Brain pericyte (primary cell): ENCODE data around the gene HSF5.

Source experiments
- DNase-seq: peaks from one replicate; pipeline ENCODE4 v3.0.0-alpha.2; 2012; ENCODE audit warnings: low read depth, low spot score

HSF5 gene

DNA sequence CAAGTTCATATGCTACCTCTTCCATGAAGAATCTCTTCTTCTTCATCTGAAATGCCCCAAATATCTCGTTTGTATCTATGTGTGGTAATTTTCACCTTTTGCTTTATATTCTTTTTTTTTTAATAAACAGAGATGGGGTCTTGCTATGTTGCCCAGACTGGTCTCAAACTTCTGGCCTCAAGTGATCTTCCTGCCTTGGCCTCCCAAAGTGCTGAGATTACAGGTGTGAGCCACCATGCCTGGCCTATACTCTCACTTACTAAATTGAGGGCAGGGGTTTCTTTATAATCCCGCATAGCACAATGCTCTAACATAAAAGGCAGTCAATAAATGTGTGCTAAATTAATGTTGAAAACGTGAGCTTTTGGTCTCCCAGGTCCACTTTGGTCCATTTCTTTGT, 101.5 kb downstream of the HSF5 start:
- no peak for DNase-seq

DNA sequence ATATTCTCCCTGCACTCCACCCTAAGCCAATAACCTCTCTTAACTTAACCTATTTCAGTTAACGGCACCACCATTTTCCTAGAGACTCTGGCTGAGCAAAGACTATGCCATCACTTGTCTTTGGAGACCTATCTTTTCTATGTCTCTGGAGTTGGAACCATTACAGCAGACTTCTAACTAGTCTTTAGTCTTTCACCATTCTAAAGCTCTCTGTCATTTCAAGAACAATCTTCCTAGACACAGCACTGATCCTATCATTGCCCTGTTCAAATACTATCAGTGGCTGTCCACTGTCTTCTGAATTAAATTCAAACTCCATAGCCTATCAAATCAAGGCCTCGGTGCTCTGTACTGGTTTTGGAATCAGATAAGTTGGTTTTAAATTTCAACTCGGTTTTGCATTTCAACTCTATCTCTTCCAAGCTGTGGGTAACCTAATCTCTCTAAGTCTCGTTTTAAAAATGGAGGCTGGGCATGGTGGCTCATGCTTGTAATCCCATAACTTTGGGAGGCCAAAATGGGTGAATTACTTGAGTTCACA, 102.8 kb downstream of the HSF5 start:
- DNase-seq = no peak

- DNase-seq = no peak
Measured at GRCh38 chr17:58384897-58385296, 103.3 kb downstream of the HSF5 start.

GRCh38 chr17:58383892-58384462, 104.2 kb downstream of the HSF5 start:
- no peak for DNase-seq

DNA sequence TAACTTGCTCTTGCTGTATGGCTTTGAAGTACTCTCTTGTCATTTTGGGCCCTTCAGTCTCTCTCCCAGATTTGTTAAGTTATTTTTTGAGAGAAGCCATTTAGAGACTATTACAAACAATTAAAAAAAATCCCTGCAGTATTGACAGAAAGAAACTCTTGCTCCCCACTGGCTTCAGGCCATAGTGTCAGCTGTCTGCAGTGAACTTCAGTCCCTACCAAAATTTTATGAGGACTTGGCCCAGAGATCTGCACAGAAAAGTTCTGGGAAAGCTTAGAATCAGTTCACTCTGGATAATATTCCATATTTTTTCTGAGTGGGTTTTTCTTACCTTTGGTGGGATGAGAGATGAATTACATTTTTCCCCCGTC, 105.4 kb downstream of the HSF5 start:
- no peak for DNase-seq

GRCh38 chr17:58382108-58382871, 105.9 kb downstream of the HSF5 start:
- DNase-seq = no peak

DNA sequence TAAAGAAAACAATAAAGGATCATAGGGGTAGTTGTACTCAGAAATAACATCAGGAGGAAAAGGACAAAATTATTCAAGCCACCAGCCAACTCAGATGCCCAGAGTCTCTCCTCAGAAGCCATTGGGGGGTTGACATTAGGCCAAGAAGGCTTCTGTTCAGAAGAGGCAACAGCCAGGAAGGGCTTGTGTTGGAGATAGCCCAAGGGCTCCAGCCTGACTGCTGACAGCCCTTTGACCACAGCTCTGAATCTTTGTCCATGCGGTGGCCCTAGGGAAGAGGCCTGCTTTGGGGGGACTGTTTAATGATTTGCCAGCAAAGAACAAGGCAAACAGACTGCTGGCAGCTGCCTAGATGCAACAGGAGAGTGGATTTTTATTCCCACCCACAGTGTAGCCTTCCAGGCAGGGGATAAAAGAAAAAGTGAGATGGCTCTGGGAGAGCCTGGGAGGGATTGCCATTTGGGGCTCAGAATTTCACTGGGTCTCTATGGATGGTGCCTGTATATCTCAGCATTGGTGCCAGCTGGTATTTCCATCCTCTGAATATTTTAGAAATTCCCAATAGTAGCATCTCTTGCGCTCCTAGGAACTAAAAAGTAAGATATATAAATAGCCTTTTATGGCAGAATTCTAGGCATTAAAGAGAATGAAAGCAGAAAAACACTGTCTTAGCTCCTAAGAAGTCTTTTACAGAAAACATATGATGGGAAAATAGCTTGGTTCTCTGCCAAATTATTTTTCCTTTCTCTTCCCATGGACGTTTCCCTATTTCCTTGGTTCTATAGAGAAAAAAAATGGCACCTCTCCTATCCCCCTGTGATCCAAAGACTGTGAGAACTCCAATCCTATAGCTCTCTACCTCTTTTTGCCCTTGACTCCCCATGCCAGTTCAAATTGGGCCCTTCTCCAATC, 106.8 kb downstream of the HSF5 start:
- DNase-seq = no peak

DNA sequence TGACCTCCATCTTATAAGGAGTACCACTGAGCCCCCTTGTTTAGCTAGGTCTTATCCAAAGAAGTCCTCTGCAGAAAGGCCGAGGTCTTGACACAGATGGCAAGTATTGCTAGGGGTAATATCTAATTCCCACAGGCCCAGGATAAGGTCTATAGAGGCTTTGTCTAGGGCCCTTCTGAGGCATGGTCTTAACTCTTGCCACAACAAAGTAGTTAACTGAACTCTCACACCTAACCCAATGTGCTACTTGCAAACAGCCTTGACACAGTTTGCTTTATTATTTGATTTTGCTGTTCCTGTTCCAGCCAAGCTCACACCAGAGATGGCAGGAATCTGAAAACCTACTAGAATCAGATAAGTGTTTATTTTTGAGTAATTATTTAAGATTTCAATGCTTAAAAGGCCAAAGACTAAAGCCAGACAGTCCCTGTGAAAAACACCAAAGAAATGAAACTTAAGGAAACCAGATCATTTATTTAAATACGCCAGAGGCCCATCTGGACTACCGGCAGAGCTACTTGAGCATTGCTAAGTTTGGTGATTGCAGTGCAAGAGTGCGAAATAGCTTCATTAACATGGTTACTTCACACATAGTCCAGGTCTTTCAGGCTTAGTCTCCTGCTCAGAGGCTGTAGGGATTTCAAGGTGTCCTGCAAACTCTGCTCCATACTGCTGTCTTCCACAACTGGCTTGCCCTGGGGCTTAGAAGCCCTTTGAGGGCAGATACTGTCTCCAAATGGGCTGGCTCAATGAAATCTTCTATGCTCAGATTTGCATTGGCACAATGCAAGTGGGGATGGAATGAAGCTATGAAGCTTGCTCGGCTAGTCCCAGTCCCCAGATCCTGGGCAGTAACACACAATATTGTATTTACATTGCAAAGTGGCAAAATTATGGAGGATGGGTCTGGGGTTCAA, 107.7 kb downstream of the HSF5 start:
- no peak for DNase-seq

DNA sequence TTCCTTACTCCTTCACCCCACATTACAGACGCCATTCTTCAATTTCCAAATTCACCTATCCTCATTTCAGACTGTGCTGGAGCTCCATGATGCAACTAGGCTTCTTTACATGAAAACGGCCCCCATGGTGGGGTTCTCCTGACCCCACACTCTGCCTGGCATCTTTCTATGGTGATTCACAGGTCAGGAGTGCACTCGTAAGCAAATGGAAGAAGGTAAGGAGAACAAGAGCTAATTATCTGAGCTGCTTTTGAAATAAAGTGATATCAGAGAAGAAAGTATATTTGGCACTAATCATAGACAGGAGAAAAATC, 108.7 kb downstream of the HSF5 start:
- no peak for DNase-seq

DNA sequence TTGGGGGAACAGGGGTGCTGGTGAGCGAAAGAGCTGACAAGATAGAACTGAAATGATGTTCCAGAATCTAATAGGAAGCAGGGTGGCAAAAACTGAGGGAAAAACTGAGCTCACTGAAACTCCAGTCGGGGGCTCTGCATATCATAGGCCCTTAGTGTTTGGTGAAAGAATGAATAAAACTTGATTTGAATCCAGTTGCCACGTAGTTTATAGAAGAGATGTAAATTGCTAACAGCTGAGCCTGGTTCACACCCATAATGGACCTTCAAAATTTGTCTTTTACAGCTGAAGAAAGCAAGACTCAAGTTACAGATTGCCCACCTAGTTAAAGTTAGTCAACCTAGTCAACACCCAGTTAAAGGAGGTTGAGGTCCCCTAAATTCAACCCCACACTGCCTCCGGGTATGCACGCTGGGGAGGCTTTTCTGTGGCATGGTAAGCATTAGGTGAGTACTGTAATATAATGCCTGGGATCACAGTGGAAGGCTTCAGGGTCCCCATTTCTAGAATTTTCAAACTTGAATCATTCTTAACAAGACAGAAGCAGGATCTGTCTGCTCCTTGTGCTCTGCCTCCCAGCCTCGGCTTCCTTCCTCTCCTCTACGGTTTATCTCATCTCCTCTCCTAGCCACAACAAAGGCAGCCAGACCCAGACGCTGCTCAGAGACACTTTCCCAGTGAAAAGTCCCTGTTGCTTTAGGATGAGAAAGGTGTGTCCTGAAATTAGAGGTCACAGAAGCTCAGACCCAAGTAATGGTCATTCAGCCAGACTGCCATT, 109.3 kb downstream of the HSF5 start:
- DNase-seq = no peak

DNA sequence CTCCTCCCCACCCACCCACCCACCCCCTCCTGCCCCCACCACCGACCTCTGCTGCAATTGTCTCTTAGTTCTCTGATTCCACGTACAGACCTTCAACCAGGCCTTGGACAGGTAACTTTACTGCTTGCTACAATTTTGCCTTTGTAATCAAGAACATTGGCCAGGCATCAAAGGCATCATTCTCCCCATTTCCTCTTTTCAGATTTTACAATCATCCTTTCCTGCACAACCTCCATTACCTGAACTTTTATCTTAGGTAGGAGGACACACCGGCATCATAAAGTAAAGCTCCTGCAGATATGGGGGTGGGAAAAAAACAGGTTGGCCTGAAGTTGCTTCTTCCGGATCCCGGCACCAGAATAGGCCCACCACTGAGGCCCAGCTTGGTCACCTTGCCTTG, 110.5 kb downstream of the HSF5 start:
- no peak for DNase-seq

GRCh38 chr17:58377093-58377601, 111.1 kb downstream of the HSF5 start:
- no peak for DNase-seq

DNA sequence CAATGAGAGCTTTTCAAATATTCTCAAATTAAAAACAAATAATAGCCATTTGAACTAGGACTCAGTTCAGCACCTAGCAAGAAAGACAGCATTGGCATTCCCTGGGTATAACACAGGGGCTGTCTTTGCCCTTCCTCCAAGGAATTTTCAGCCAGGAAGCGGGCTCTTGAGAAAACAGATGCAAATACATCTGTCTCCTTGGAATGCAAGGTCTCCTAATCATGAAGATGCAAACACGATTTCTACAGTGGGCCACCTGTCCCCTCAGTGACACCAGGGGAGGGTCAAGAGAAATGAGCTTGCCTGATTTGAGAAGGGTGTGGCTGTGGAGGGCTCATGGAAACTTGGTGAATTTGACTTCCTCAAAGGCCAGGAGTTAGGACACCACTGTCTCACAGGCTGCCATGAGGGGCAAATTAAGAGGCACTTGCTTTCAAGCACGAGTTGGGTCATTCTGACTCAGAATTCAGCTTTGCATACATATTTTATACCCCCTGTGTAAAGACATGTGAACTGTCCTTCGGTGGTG, 111.7 kb downstream of the HSF5 start:
- DNase-seq = no peak

DNA sequence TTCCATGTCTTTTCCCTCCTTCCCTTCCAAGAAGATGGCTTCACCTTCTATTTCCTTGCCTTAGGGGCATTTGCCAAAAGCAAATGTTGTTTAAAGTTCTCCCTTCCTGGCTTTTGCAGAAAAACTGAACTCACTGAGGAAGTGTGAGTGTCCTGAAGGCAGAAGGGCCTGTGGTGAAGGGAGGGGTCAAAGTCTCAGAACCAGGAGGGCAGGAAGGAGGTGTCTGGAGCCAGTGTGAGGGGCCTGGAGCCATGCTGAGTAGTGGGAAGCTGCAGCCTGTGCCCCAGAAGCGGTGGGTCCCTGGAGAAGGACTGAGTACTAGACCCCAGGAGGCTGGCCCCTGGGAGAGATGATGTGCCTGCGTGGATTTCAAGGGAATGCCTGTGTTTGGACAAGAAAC, 112.4 kb downstream of the HSF5 start:
- DNase-seq = no peak

- no peak for DNase-seq
Measured at GRCh38 chr17:58375256-58375655, 113.0 kb downstream of the HSF5 start.

DNA sequence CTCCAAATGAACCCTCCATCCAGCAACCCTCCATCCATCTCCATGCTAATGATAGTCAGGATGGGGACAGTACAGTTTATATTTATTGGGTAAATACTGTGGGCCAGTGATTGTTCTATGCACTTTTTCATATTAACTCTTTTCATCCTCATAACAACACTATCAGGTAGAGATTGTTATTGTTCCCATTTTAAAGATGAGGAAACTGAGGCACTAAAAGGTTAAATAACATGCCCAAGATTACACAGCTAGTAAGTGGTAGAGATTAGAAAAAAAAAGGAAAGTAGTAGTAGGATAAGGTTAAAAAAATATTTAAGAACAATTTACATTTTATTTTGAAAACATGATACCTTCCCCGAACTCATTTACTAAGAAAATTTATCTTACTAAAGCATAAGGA, 114.3 kb downstream of the HSF5 start:
- DNase-seq = no peak

- no peak for DNase-seq
Measured at GRCh38 chr17:58373003-58373402, 115.2 kb downstream of the HSF5 start.

DNA sequence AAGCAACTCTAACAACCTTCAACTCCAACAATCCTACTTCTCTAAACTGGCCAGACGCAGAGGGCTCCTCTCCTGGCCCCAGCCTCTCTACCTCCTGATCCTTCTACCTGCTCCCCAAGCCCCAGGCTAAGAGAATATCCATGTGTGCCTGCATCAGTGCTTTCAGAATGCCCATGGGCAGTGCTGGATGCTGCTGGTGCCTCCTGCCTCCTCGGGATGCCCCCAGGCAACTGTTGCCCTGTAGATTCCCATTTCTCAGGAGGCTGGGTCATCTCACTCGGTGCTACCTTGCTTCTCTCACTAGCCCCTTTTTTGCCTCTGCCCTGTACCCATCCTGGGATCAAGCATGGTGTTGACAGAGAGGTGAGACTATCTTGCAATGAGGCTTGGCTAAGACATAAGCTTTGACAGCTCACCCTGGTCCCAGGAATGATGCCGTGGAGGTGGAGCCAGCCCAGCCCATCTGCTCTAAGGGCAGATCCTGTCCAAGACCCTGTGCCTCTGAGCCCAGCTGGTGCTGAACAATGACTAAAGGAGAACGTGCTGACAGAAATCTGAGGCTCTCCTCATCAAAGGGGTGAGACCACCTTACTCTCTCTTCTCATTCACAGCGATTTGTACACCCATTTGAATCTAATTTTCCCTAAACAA, 116.8 kb downstream of the HSF5 start:
- no peak for DNase-seq

GRCh38 chr17:58370716-58371115, 117.5 kb downstream of the HSF5 start:
- DNase-seq = no peak

DNA sequence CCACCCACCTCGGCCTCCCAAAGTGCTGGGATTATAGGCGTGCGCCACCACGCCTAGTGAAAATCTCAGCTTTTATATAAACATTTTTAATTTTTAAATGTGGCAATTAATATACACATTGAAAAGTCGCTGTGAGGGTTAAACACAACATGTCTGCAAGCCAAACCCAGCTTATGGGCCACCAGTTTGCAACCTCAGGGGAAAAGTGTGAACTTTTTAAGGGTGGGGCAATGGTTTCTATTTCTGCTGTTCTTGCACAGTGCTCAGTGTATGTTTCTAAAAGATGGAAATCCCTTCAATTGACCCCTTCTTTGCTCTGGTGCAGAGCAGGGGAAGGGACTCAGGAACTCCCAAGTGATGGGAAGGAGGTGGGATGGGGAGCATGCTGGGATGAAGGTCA, 117.9 kb downstream of the HSF5 start:
- no peak for DNase-seq
